GM12878 (cell line): ENCODE data around the gene POLR2F. TPM values are rescaled to one million over a fixed set of nuclear protein-coding genes. Genes with fewer than 3 reads are reported as not detected.

Experiments used
- ATAC-seq: fragments of 200-7000 bp; cut with Tn5 transposase; 3 replicates; pipeline ENCODE4 v1.9.1; 2020; ENCODE audit warnings: mild to moderate bottlenecking, moderate library complexity
- Bru-seq: library from RNA; stranded (reverse); fragments of 400-500 nt; gene quantifications from one replicate; lab custom pipeline; 2021; lab: Mats Ljungman, UMichigan
- BruChase-seq, 2 experiments: library from RNA; stranded (reverse); fragments of 400-500 nt; gene quantifications; one replicate each; lab custom pipeline; 2021; lab: Mats Ljungman, UMichigan
- BruUV-seq: library from RNA; stranded (reverse); fragments of 400-500 nt; replicated peaks from 2 replicates; lab custom pipeline; 2021; lab: Mats Ljungman, UMichigan
- CTCF ChIA-PET: fragments of 300-600 bp; sonication (Branson Sonifier 250); formaldehyde crosslinking; extraction: SDS; loops from one replicate; lab custom pipeline; 2021; ENCODE audit warnings: inconsistent platforms; lab: Yijun Ruan, JAX
- POLR2A ChIA-PET: fragments of 350-600 bp; formaldehyde crosslinking; extraction: SDS; loops from one replicate; lab custom pipeline; 2021; ENCODE audit warnings: inconsistent platforms; lab: Charles Lee
- RAD21 ChIA-PET: fragments of 300-600 bp; sonication (Branson Sonifier 250); formaldehyde crosslinking; loops from one replicate; lab custom pipeline; 2023; ENCODE audit warnings: antibody characterized with exemption; ENCODE audit not compliant: unreplicated experiment; lab: Charles Lee
- SMC1A ChIA-PET: fragments of 300-600 bp; sonication (Branson Sonifier 250); formaldehyde crosslinking; loops from one replicate; lab custom pipeline; 2023; ENCODE audit not compliant: unreplicated experiment, uncharacterized antibody; lab: Charles Lee
- DNase-seq: peaks from one replicate; pipeline ENCODE4 v3.0.0-alpha.2; 2011; ENCODE audit warnings: low read depth, low spot score
- FAIRE-seq: peaks from 3 replicates; lab custom pipeline; 2011; peaks lifted over from hg19 to GRCh38; lab: Jason Lieb, UNC
- H2AFZ ChIP-seq: 2 replicates; pipeline ENCODE4 v1.6.0; 2011; ENCODE audit warnings: low read depth, low read length, control low read depth; ENCODE audit not compliant: control insufficient read depth
- H3K27ac ChIP-seq: 2 replicates; pipeline ENCODE4 v1.5.1; 2011; ENCODE audit warnings: control low read depth; ENCODE audit not compliant: control insufficient read depth, insufficient read depth
- H3K27me3 ChIP-seq, 2 experiments: replicated peaks in 1 of 2; 2 replicates each; pipeline versions ENCODE4 v1.6.0 to v1.6.1; 2011; ENCODE audit warnings: low read length in 1 of 2; ENCODE audit not compliant: control insufficient read depth in 2 of 2, insufficient read depth in 2 of 2
- H3K36me3 ChIP-seq, 2 experiments: 2 replicates each; pipeline ENCODE4 v1.5.1; 2011; ENCODE audit warnings: low read length in 1 of 2; ENCODE audit not compliant: control insufficient read depth in 2 of 2, insufficient read depth in 2 of 2
- H3K4me1 ChIP-seq: 2 replicates; pipeline ENCODE4 v1.6.1; 2011; ENCODE audit warnings: mild to moderate bottlenecking, low read length, moderate library complexity, mixed read lengths; ENCODE audit not compliant: control insufficient read depth, insufficient read depth
- H3K4me2 ChIP-seq: 2 replicates; pipeline ENCODE4 v1.6.0; 2011; ENCODE audit warnings: control low read depth; ENCODE audit not compliant: control insufficient read depth, insufficient read depth
- H3K4me3 ChIP-seq: fragments of 200-600 bp; sonication (generic); 2 replicates; pipeline ENCODE4 v1.5.1; 2016
- H3K79me2 ChIP-seq: 2 replicates; pipeline ENCODE4 v1.6.0; 2011; ENCODE audit warnings: low read length; ENCODE audit not compliant: control insufficient read depth, insufficient read depth
- H3K9ac ChIP-seq: 2 replicates; pipeline ENCODE4 v1.8.0; 2011; ENCODE audit warnings: low read length, control low read depth, mixed read lengths; ENCODE audit not compliant: control insufficient read depth, insufficient read depth
- H3K9me3 ChIP-seq: replicated peaks from 3 replicates; pipeline ENCODE4 v1.5.1; 2011; ENCODE audit warnings: mild to moderate bottlenecking, low read length; ENCODE audit not compliant: control insufficient read depth, insufficient read depth
- H4K20me1 ChIP-seq: 2 replicates; pipeline ENCODE4 v1.6.0; 2011; ENCODE audit not compliant: control insufficient read depth, insufficient read depth
- CBFB ChIP-seq: IDR thresholded peaks from 2 replicates; pipeline ENCODE4 v1.6.1; 2016; ENCODE audit warnings: antibody characterized with exemption, low read depth
- CHD2 ChIP-seq: IDR thresholded peaks from 2 replicates; pipeline ENCODE4 v1.6.1; 2011; ENCODE audit warnings: low read depth, low read length, improper control_type of control experiment, borderline replicate concordance
- CREM ChIP-seq: IDR thresholded peaks from 2 replicates; pipeline ENCODE4 v1.6.1; 2014; ENCODE audit warnings: antibody characterized with exemption, low read depth
- MEF2A ChIP-seq: IDR thresholded peaks from 2 replicates; pipeline ENCODE4 v1.6.1; 2011; ENCODE audit warnings: low read depth, mild to moderate bottlenecking, low read length, moderate library complexity; ENCODE audit not compliant: insufficient read depth
- NFYA ChIP-seq: IDR thresholded peaks from 2 replicates; pipeline ENCODE4 v1.6.1; 2011; ENCODE audit warnings: low read depth, mild to moderate bottlenecking, low read length, improper control_type of control experiment, borderline replicate concordance
- POLR2AphosphoS5 ChIP-seq: IDR thresholded peaks from 2 replicates; pipeline ENCODE4 v1.6.1; 2011; ENCODE audit warnings: mild to moderate bottlenecking, low read length, inconsistent platforms
- POU2F2 ChIP-seq: IDR thresholded peaks from 3 replicates; pipeline ENCODE4 v1.6.1; 2011; ENCODE audit warnings: low read depth, mild to moderate bottlenecking, low read length, borderline replicate concordance
- SIN3A ChIP-seq: IDR thresholded peaks from 2 replicates; pipeline ENCODE4 v1.6.1; 2012; ENCODE audit warnings: low read depth, low read length, improper control_type of control experiment
- SMAD5 ChIP-seq: IDR thresholded peaks from 2 replicates; pipeline ENCODE4 v1.6.1; 2016; ENCODE audit warnings: antibody characterized with exemption, low read depth
- TARDBP ChIP-seq: IDR thresholded peaks from 2 replicates; pipeline ENCODE4 v1.6.1; 2016; ENCODE audit warnings: borderline replicate concordance
- ZNF687 ChIP-seq: fragments of 450-650 bp; IDR thresholded peaks from 2 replicates; pipeline ENCODE4 v1.6.1; 2017; ENCODE audit warnings: mild to moderate bottlenecking, moderate library complexity
- WGBS: methylation state at CpG from one replicate; pipeline ENCODE4 v1.1.6; 2016; ENCODE audit warnings: low lambda C conversion rate; ENCODE audit not compliant: insufficient replicate concordance, insufficient coverage; ENCODE audit errors: missing lambda C conversion rate; 5-methylcytosine and 5-hydroxymethylcytosine counted together
- in situ Hi-C: fragments of 300-500 bp; cut with MboI; formaldehyde crosslinking; loops from 9 replicates; pipeline ENCODE4 v1.14.3; 2018; ENCODE audit warnings: mixed read lengths
- intact Hi-C: fragments of 100-400 bp; cut with micrococcal nuclease; formaldehyde crosslinking; loops from one replicate; pipeline ENCODE4 v1.14.2; 2022; ENCODE audit not compliant: unreplicated experiment
- long read RNA-seq, 2 experiments: library from polyadenylated mRNA; unstranded; transcript quantifications; one replicate each; pipeline ENCODE4 v2.0.0, GENCODE V29; 2019 to 2020
- polyA minus RNA-seq, 3 experiments: library from RNA; depleted of rRNA, polyadenylated mRNA; stranded (reverse); fragments of >200 nt; gene quantifications; 2 replicates each; pipeline ENCODE4 v1.2.3, GENCODE V29; 2011
- polyA plus RNA-seq, 11 experiments: library from polyadenylated mRNA; depleted of rRNA in 4 of 11; unstranded in 6 of 11; stranded (reverse) in 5 of 11; fragments of >200 nt; fragmentation: Nextera tagmentation in 4 of 11; fragmentation: Illumina TruSeq in 1 of 11; extraction: Ambion mirVana in 4 of 11; extraction: Trizol in 1 of 11; gene quantifications; 1 replicate in 1 of 11; 2 replicates in 10 of 11; pipeline versions ENCODE4 v1.2.1 to v1.2.3, GENCODE V29; 2011 to 2016; ENCODE audit warnings: inconsistent platforms in 2 of 11, missing spikeins in 2 of 11, low read depth in 1 of 11
- total RNA-seq, 4 experiments: library from RNA; depleted of rRNA in 3 of 4; stranded (reverse); fragments of >200 nt in 3 of 4; fragmentation: Illumina TruSeq in 1 of 4; extraction: Trizol in 1 of 4; gene quantifications; 2 replicates each; pipeline versions ENCODE4 v1.2.1 to v1.2.3, GENCODE V29; 2013 to 2021

POLR2F gene
- total RNA-seq (2013; cell fraction: nucleolus; rRNA removed), result 33.4 and 34.0 TPM in 2 replicates
- total RNA-seq (2014; rRNA removed) (71.9 and 93.2 TPM in 2 replicates), total RNA-seq (2014; rRNA removed; fragmentation: Illumina TruSeq; extraction: Trizol) (70.3 and 78.3 TPM in 2 replicates), total RNA-seq (2021) (86.8 and 86.9 TPM in 2 replicates), polyA plus RNA-seq (2011; rRNA removed) (67.4 and 90.7 TPM in 2 replicates), polyA plus RNA-seq (2014; fragmentation: Illumina TruSeq; extraction: Trizol) (23.2 and 86.8 TPM in 2 replicates), polyA plus RNA-seq (2014; fragmentation: Nextera tagmentation; extraction: Ambion mirVana) (100 to 1,000 TPM; 109 to 133 TPM), polyA plus RNA-seq (2014; rRNA removed) (165 and 203 TPM in 2 replicates), polyA plus RNA-seq (2016; fragmentation: Nextera tagmentation; extraction: Ambion mirVana) (100 to 1,000 TPM; 209 to 218 TPM), polyA minus RNA-seq (2011; rRNA and poly(A)+ RNA removed) (12.5 and 12.9 TPM in 2 replicates), Bru-seq, nascent RNA (percentile 52 among the genes with signal in this experiment), BruChase-seq, experiment 1, labeled RNA remaining after a 6-hour chase (percentile 61 among the genes with signal in this experiment), BruChase-seq, experiment 2, labeled RNA remaining after a 2-hour chase (percentile 55 among the genes with signal in this experiment)
- polyA plus RNA-seq (2011; ENCODE audit: low read depth), result 24.3 TPM
- polyA plus RNA-seq (2011; cell fraction: cytosol; rRNA removed), result 96.3 and 137 TPM in 2 replicates
- 54.2 and 86.7 TPM in 2 replicates for polyA plus RNA-seq (2011; cell fraction: nucleus; rRNA removed)
- 57.8 and 79.2 TPM in 2 replicates for polyA plus RNA-seq (2012)
- 12.1 and 14.2 TPM in 2 replicates for polyA minus RNA-seq (2011; cell fraction: cytosol; rRNA and poly(A)+ RNA removed)
- polyA minus RNA-seq (2011; cell fraction: nucleus; rRNA and poly(A)+ RNA removed), result 4.1 and 10.6 TPM in 2 replicates
- long read RNA-seq, experiment 1, transcript POLR2F-205 (5 exons, 2,106 nt), result major isoform, 46 of 53 reads
- long read RNA-seq, experiment 1, partial matches to known transcripts, result 0 of 53 reads
- long read RNA-seq, experiment 1, other reads (novel, unspliced or antisense), result 4 of 53 reads
- long read RNA-seq, experiment 2, transcript POLR2F-205 (5 exons, 2,106 nt), result major isoform, 84 of 91 reads
- long read RNA-seq, experiment 2, partial matches to known transcripts, result 0 of 91 reads
- long read RNA-seq, experiment 2, other reads (novel, unspliced or antisense), result 3 of 91 reads

- Histone ChIP-seq H3K9me3 (no peaks in the 10 kb centered on the region), H3K9ac (peak within 1 kb of the TSS; percentile 81), H4K20me1 (no peaks in the 10 kb centered on the region), H3K4me3 (peak within 1 kb of the TSS; percentile 89), H3K4me1 (peaks cover 4% of the 10 kb centered on the region; the same call in 1 of the 2 replicates), H3K27ac (peak within 1 kb of the TSS; percentile 57; the same call in 1 of the 2 replicates), H3K4me2 (peak within 1 kb of the TSS; percentile 100), H2AFZ (peak within 1 kb of the TSS; percentile 91), H3K36me3 (peaks cover 1 to 10% of the 10 kb centered on the region in 2 experiments; a peak in 2 of 4 replicates), H3K79me2 (peaks cover 15% of the 10 kb centered on the region), H3K27me3 (0 out of 4 replicates have a peak, but pooled peaks cover 0 to 1% of the 10 kb centered on the region in 2 experiments)
- SMC1A ChIA-PET, result interaction anchor here (0.6 to 2.7 kb wide), 7 partner anchors 12 to 212 kb away, joined by 3 to 15 read pairs (median 3); partner anchors contain the start of gene GCAT
- intact Hi-C loops, result no loop called here
- TSS peak; percentile 65 for BruUV-seq
- WGBS, result 1% methylated on average over 44 of the region's 52 CpGs
- CTCF ChIA-PET, result interaction anchor here (0.9 to 4.8 kb wide), 8 partner anchors 10 to 386 kb away, joined by 3 to 42 read pairs (median 6); partner anchors contain the start of gene MICALL1
- in situ Hi-C loops, result no loop called here
- peak; percentile 97 for ATAC-seq
- RAD21 ChIA-PET, result interaction anchor here (0.6 to 2.5 kb wide), 7 partner anchors 12 to 346 kb away, joined by 3 to 7 read pairs (median 3); partner anchors contain the start of gene ANKRD54
- FAIRE-seq, result peak; percentile 86
- peak; percentile 88 for DNase-seq
- POLR2A ChIA-PET, result interaction anchor here (0.7 to 1.6 kb wide), 10 partner anchors 10 to 379 kb away, joined by 3 to 6 read pairs (median 4); partner anchors contain the start of genes ANKRD54 and GCAT
- TF ChIP-seq CBFB (no peak), TARDBP (no peak), NFYA (no peak), POU2F2 (peak; percentile 66; the same call in 2 of the 3 replicates), ZNF687 (peak; percentile 57), MEF2A (no peak), CHD2 (0 out of 2 replicates have a peak, but pooled peaks have one; percentile 48), SMAD5 (peak; percentile 81; the same call in 1 of the 2 replicates), POLR2AphosphoS5 (peak; percentile 88), SIN3A (peak; percentile 90; the same call in 1 of the 2 replicates), CREM (peak; percentile 86)
Observed at GRCh38 chr22:37953437-37954179, at the start of gene POLR2F, which contains the start of gene C22orf23. Gene POLR2F (plus strand): TSS chr22:37953699. CDS start chr22:37953788, 89 bp downstream. Gene C22orf23 (minus strand): TSS chr22:37953601. CDS start chr22:37953149, 452 bp downstream.
